Panc1 (cell line): ENCODE results near the gene GMDS.

Experiments
- CTCF ChIP-seq: fragments of 450-650 bp; IDR thresholded peaks from 2 replicates; pipeline ENCODE4 v1.5.1; 2017; ENCODE audit warnings: mild to moderate bottlenecking
- POLR2AphosphoS5 ChIP-seq: IDR thresholded peaks from 2 replicates; pipeline ENCODE4 v1.6.1; 2012; ENCODE audit warnings: mild to moderate bottlenecking, low read depth, low read length, moderate library complexity
- REST ChIP-seq, 2 experiments: IDR thresholded peaks; 2 replicates each; pipeline ENCODE4 v1.6.1; 2011 to 2012; ENCODE audit warnings: low read depth in 2 of 2, control low read depth in 1 of 2, low read length in 1 of 2, mild to moderate bottlenecking in 1 of 2, moderate library complexity in 1 of 2; ENCODE audit not compliant: insufficient read depth in 1 of 2
- SIN3A ChIP-seq: IDR thresholded peaks from 2 replicates; pipeline ENCODE4 v1.6.1; 2012; ENCODE audit warnings: low read depth, mild to moderate bottlenecking, low read length, moderate library complexity, borderline replicate concordance; ENCODE audit not compliant: insufficient read depth
- TCF7L2 ChIP-seq: IDR thresholded peaks from 2 replicates; pipeline ENCODE4 v1.6.1; 2011; ENCODE audit warnings: mild to moderate bottlenecking, low read depth, low read length, inconsistent platforms

GRCh38 chr6:2249126-2249525, 3.7 kb upstream of the GMDS start:
- no peak for TF ChIP-seq POLR2AphosphoS5
- TF ChIP-seq CTCF: no peak
- TF ChIP-seq SIN3A: no peak
- no peak for TF ChIP-seq REST (IDR thresholded peaks at IDR 0.05; ENCODE audit: insufficient read depth in 1 of 2, low read depth in 2 of 2, low read length in 1 of 2)
- no peak for TF ChIP-seq TCF7L2
